ENCODE data around the gene ELAVL3. TPM values are rescaled to one million over a fixed set of nuclear protein-coding genes. Genes with fewer than 3 reads are reported as not detected.

ELAVL3 gene
- total RNA-seq, 2 experiments from 2014 or later, result 0.66 TPM; not detected in 1

- peaks cover 0 to 12% of the 10 kb centered on the region in 2 experiments for H3K9me3 ChIP-seq (ENCODE audit: control insufficient read depth in 1 of 2, insufficient read depth in 1 of 2, low read length in 2 of 2)
Observed at GRCh38 chr19:11416346-11417052, 64.3 kb downstream of the ELAVL3 start.

DNA sequence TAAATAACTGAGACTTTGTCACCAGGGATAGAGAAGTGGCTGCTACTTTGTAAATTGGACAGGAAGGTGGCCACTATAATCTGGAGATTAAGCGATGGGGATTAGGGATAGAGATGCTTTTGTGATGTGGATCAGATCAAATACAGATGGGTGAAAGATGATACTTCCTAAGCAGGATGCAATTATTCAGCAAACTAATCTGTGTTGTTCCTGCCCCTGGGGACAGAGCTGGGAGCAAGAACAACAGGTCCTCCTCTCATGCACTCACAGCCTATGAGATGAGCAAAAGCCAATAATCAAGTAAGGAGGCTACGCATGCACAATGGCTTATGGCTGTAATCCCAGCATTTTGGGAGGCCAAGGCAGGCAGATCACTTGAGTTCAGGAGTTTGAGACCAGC, 66.3 kb downstream of the ELAVL3 start:
- intact Hi-C loops (cut with DNase I, micrococcal nuclease), result no loop called here
- TF ChIP-seq, protein P1, sequence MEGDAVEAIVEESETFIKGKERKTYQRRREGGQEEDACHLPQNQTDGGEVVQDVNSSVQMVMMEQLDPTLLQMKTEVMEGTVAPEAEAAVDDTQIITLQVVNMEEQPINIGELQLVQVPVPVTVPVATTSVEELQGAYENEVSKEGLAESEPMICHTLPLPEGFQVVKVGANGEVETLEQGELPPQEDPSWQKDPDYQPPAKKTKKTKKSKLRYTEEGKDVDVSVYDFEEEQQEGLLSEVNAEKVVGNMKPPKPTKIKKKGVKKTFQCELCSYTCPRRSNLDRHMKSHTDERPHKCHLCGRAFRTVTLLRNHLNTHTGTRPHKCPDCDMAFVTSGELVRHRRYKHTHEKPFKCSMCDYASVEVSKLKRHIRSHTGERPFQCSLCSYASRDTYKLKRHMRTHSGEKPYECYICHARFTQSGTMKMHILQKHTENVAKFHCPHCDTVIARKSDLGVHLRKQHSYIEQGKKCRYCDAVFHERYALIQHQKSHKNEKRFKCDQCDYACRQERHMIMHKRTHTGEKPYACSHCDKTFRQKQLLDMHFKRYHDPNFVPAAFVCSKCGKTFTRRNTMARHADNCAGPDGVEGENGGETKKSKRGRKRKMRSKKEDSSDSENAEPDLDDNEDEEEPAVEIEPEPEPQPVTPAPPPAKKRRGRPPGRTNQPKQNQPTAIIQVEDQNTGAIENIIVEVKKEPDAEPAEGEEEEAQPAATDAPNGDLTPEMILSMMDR (IDR thresholded peaks at IDR 0.05), result no peak
- ATAC-seq (ENCODE audit: poor library complexity), result no peak

More at GRCh38 chr19:11416346-11417052, 64.3 kb downstream of the ELAVL3 start:
- ATAC-seq (ENCODE audit: poor library complexity), result no peak
- H3K4me1 Mint-ChIP-seq (ENCODE audit: low read depth), result peaks cover 23% of the 10 kb centered on the region
- no peak overlapping the region for H3K4me3 Mint-ChIP-seq
- Histone ChIP-seq H3K27me3 (ENCODE audit: control insufficient read depth in 1 of 2, insufficient read depth in 2 of 2, low read length in 2 of 2) (peaks cover 27 to 30% of the 10 kb centered on the region in 2 experiments), H3K4me1 (ENCODE audit: insufficient read depth, low read length) (peaks cover 25% of the 10 kb centered on the region), H3K36me3 (ENCODE audit: insufficient read depth, low read length) (no peaks in the 10 kb centered on the region), H3K4me3 (ENCODE audit: low read length) (no peak overlapping the region), H3K27ac (ENCODE audit: low read depth in 1 of 2, low read length in 2 of 2) (no peak overlapping the region)
- ChIA-PET CTCF (no interaction called here), POLR2A (no interaction called here)
- no peak overlapping the region for H3K27ac Mint-ChIP-seq
- no peak for DNase-seq
- H3K36me3 Mint-ChIP-seq (ENCODE audit: low read depth), result no peaks in the 10 kb centered on the region
- TF ChIP-seq, protein P1 (IDR thresholded peaks at IDR 0.05), result no peak
- peaks cover 52% of the 10 kb centered on the region for H3K27me3 Mint-ChIP-seq
- no peaks in the 10 kb centered on the region for H3K9me3 Mint-ChIP-seq
- intact Hi-C loops (cut with DNase I, micrococcal nuclease), result no loop called here

DNA sequence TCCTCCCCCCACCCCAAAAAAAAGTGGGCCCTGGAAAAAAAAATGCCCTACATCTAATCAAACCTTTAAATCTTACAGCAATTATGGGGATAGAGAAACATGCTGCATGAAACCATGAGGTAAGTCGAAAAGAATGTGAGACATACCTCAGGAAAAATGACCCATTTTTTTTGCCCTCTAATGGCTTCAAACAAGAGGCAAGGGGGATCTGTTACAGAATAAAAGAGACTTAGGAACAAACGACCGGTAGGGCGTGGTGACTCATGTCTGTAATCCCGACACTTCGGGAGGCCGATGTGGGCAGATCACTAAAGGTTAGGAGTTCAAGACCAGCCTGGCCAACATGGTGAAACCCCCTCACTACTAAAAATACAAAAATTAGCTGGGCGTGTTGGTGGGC, 70.2 kb downstream of the ELAVL3 start:
- ATAC-seq (ENCODE audit: poor library complexity) (no peak), DNase-seq (no peak)
- Mint-ChIP-seq H3K27me3 (peaks cover 31% of the 10 kb centered on the region), H3K4me3 (no peak overlapping the region), H3K27ac (no peak overlapping the region), H3K36me3 (ENCODE audit: low read depth) (no peaks in the 10 kb centered on the region), H3K9me3 (no peaks in the 10 kb centered on the region), H3K4me1 (ENCODE audit: low read depth) (no peaks in the 10 kb centered on the region)
- Histone ChIP-seq H3K4me3 (ENCODE audit: low read length) (no peak overlapping the region), H3K27me3 (ENCODE audit: control insufficient read depth in 1 of 2, insufficient read depth in 2 of 2, low read length in 2 of 2) (peaks cover 8 to 9% of the 10 kb centered on the region in 2 experiments), H3K36me3 (ENCODE audit: insufficient read depth, low read length) (no peaks in the 10 kb centered on the region), H3K9me3 (ENCODE audit: control insufficient read depth in 1 of 2, insufficient read depth in 1 of 2, low read length in 2 of 2) (peaks cover 0 to 4% of the 10 kb centered on the region in 2 experiments), H3K4me1 (ENCODE audit: insufficient read depth, low read length) (peaks cover 6% of the 10 kb centered on the region), H3K27ac (ENCODE audit: low read depth in 1 of 2, low read length in 2 of 2) (no peak overlapping the region)
- CTCF ChIA-PET, result interaction anchor here (0.9 kb wide), 1 partner anchor 30 kb away, joined by 5 read pairs; no protein-coding TSS in a partner anchor
- POLR2A ChIA-PET, result interaction anchor here (0.6 kb wide), 1 partner anchor 284 kb away, joined by 3 read pairs; no protein-coding TSS in a partner anchor
- TF ChIP-seq, protein P1 (IDR thresholded peaks at IDR 0.05), result no peak
- intact Hi-C loops (cut with DNase I, micrococcal nuclease), result no loop called here

More for the DNA sequence above, 66.3 kb downstream of the ELAVL3 start:
- Histone ChIP-seq H3K4me1 (ENCODE audit: insufficient read depth, low read length) (peaks cover 10% of the 10 kb centered on the region), H3K36me3 (ENCODE audit: insufficient read depth, low read length) (no peaks in the 10 kb centered on the region), H3K27me3 (ENCODE audit: control insufficient read depth in 1 of 2, insufficient read depth in 2 of 2, low read length in 2 of 2) (peaks cover 8 to 13% of the 10 kb centered on the region in 2 experiments), H3K4me3 (ENCODE audit: low read length) (no peak overlapping the region), H3K9me3 (ENCODE audit: control insufficient read depth in 1 of 2, insufficient read depth in 1 of 2, low read length in 2 of 2) (no peaks in the 10 kb centered on the region), H3K27ac (ENCODE audit: low read depth in 1 of 2, low read length in 2 of 2) (no peak overlapping the region)
- ChIA-PET CTCF (no interaction called here), POLR2A (no interaction called here)
- Mint-ChIP-seq H3K27me3 (peaks cover 46% of the 10 kb centered on the region), H3K4me1 (ENCODE audit: low read depth) (peaks cover 9% of the 10 kb centered on the region), H3K9me3 (no peaks in the 10 kb centered on the region), H3K27ac (no peak overlapping the region), H3K36me3 (ENCODE audit: low read depth) (no peaks in the 10 kb centered on the region), H3K4me3 (no peak overlapping the region)
- DNase-seq, result no peak
